Activated T-cell treated with anti-CD3 and anti-CD28 coated beads for 1 hour (primary cell): ENCODE data around the gene GUCA1A.
"Not testable (repeated sequence)": the region's sequence is repeated elsewhere in the genome, so short reads cannot be mapped to it uniquely, and the experiment has no call there.

Experiments
- DNase-seq: peaks from one replicate; pipeline ENCODE4 v3.0.0-alpha.2; 2020; ENCODE audit warnings: low read depth

The GUCA1A gene

DNA sequence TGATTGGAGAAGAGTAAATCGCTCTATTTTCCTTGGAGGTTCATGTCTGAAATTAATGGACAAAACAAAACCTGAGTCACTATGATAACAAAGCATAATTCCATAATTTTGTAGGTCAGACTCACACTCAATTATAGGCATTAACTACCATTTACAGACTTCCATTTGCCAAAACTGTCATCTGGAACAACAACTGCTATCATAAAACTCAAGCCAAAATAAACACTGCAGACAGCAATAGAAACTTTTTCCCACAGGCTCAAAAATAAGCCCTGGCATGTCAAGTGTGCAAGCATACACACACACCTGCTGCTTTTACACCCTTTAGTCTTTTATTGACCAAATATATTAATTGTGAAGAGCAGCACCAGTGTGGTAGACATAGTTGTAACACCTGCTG, 37.4 kb downstream of the GUCA1A start:
- DNase-seq = no peak

- DNase-seq = no peak
Observed at GRCh38 chr6:42211726-42212125, 38.6 kb downstream of the GUCA1A start.

- DNase-seq = no peak
Observed at GRCh38 chr6:42212442-42212841, 39.3 kb downstream of the GUCA1A start.

DNA sequence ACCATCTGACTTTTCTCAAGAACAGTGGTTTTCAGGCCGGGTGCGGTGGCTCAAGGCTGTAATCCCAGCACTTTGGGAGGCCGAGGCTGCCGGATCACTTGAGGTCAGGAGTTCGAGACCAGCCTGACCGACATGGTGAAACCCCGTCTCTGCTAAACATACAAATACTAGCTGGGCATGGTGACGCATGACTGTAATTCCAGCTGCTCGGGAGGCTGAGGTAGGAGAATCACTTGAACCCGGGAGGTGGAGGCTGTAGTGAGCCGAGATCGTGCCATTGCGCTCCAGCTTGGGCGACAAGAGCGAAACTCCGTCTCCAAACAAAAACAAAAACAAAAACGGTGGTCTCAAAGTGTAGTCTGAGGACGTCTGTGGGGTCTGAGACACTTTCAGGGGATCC, 43.3 kb downstream of the GUCA1A start:
- not testable (repeated sequence) for DNase-seq

DNA sequence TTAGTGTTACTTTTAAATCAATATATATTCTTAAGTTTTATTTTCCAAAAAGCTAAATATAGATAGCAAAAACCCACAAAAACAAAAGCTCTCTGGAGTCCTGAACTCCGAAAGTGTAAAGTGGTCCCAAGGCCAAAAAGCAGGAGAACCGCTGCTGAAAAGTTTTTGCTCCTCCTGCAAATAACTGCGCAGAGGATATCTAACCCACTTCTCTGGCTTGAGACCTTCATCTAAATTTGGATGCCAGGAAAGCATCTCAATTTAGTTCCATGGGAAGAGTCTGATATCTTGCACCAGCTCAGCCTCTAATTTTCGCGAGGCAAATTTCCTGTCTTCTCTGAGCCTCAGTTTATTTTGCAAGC, 44.0 kb downstream of the GUCA1A start:
- no peak for DNase-seq

DNA sequence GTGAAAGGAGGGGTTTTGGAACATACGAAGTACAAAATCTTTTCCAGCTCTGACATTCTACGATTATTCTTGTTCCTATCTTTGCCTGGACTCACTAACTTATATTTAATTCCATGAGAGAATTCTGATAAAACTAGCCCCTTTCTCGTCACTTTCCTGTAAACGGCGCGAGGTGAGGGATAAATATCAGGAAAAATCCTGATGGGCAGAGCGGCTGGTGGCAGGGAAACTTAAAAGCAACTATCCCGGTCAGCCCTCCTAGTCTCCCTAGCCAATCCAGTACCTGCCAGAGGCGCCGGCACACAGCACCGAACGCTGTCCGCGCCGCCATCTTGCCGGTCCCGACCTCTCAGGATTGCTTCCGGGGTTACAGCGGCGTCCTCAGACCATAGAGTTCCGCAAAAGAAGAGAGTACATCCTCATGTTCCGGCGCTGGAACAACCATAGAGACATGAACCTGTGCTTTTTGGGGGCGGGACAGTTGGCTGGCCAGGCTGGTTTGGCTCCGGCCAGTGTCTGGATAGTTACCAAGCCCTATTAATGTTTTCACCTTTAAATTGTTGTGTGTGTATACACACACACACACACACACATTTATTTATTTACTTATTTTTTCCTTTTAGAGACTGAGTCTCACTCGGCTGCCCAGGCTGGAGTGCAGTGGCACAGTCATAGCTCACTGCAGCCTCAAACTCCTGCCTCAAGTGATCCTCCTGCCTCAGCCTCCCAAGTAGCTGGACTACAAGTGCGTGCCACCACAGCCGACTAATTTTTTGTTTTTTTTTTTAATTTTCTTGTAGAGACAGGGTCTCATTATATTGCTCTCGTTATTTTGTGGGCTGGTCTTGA, 44.6 kb downstream of the GUCA1A start, which contains the start of gene MRPS10:
Gene MRPS10 (minus strand): TSS at position 343 of the 849 bp plus-strand sequence. CDS start 12 bp downstream, at position 331.
- peak; percentile 84 for DNase-seq

DNA sequence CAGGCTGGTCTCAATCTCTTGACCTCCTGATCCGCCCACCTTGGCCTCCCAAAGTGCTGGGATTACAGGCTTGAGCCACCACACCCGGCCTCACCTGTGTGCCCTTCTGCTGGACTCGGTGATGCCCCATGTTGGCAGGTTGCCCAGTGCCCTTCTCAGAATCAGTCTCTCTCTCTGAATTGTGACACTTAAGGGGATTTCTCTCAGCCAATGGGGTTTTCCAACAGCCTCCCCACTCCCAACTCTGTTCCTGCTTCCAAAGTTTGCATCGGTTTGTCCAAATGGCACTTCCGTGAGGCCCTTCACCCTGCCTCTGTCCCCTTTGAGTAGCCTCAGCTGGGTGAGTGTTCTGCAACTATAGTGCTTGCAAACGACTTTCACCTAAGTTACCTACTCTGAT, 47.6 kb downstream of the GUCA1A start:
- DNase-seq = no peak

GRCh38 chr6:42221546-42221945, 48.4 kb downstream of the GUCA1A start:
- no peak for DNase-seq

DNA sequence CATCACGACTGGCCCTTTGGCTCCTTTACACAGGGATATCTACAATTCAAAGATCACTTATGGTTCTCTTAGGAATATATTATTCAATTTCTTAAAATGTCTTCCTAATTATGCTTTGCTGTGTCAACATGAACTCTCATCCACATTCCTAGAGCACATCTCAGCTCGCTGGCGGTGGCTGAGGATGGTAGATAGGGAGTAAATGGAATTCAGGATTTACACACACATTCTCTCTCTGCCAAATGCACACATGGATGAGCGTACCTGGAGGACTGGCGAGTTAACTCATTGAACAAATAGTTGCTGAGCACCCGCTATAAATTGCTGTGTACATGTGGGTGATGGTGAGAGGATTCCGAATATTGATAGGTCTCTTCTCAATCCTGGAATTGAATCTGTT, 49.3 kb downstream of the GUCA1A start:
- no peak for DNase-seq

GRCh38 chr6:42224222-42225028, 51.3 kb downstream of the GUCA1A start:
- no peak for DNase-seq

DNA sequence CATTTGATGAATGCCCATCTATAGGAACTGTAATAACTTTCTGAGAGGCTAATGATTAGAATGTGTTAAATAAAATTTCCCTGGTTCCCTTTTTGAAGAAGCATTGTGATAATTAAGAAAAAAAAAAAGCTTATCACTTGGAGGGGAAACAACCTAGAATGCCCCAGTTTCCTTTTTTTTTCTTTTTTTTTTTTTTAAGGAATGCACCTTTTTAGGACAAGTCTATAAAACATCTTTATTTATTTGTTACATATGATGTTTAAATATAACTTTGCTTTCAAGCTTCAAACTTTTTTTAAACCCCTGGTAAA, 51.8 kb downstream of the GUCA1A start:
- no peak for DNase-seq

DNA sequence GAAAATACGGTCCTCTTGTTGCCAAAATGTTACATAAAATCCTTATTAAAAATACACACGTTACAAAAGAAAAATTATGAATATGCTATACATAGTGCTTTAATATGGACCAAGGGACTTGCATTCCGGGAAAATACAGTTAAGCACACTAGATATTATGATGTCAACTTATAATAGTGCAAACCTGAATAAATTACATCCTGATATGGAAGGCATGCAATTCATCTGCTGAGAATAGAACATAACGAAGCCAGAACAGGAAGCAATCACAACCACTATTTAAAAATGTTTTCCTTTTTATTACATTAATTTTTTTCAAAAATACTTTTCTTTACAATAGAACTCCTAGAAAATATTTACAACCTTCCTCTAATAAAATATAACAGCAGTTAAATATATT, 52.3 kb downstream of the GUCA1A start:
- no peak for DNase-seq

DNA sequence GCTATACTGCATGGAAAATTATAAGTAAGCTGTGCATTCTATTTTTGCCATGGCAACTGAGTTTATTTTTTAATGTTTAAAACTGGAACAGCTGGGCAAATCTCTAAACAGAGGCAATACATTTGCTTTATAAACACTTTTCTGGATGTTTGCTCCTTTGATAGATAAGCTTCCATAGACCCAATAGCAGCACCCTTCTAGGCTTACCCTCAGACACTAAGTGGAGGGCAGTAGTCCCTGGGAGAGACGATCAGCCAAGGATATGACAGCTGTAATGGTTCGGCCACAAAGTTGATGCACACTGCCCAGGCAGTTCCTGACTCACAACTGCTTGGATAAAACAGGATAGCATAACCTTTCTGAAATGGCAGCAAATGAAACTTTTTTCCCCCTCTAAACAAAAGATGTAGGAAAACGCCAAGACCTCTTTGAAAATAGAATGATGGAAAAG, 53.0 kb downstream of the GUCA1A start:
- no peak for DNase-seq

GRCh38 chr6:42226645-42227143, 53.5 kb downstream of the GUCA1A start:
- no peak for DNase-seq

DNA sequence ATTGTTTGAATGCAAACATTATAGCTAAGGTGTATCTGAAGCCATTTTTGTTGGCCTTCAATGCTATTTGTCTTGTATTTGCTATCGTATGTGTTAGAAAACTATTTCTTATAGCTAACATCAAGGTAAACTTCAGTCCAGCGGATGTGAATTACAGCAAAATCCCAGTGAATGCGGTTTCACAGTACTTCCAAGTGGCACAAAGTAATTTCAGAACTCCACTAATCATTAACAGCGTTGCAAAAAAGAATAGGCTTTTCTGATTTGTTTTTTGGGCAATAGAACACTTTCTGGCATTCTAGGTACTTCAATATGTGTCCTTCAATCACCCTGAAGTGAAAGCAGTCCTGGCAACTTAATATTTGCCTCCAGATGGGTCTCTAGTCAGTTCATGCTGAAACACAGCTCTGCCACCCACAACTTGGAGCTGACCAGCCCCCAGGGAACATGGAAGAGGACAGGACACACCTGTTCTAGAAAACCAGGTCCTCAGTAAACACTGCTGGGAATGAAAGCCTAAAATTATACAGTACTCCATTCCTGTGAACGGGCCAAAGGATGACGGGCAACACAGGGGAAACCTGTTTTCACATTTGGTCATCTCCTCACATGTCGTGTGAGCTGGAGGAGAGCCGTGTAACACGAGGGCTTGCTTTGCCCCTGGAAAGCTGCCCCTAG, 54.1 kb downstream of the GUCA1A start:
- DNase-seq = no peak

- DNase-seq = no peak
Observed at GRCh38 chr6:42228305-42228704, 55.1 kb downstream of the GUCA1A start.
